Stimulated activated CD8-positive, alpha-beta memory T cell treated with anti-CD3 and anti-CD28 coated beads, Interleukin-2, amount 100 ng/mL, for 1 hour (primary cell): Measurements from ENCODE around the gene HERC3.
A peak's percentile ranks its signal among the peaks of the same experiment; 100 is the strongest.

Experiments
- DNase-seq, 2 donors: peaks; one replicate each; pipeline ENCODE4 v3.0.0-alpha.2; 2020; ENCODE audit warnings: low read depth in 2 of 2

HERC3 gene

GRCh38 chr4:88660446-88661294 lies 68.4 kb downstream of the HERC3 start:
- DNase-seq, result no peak

GRCh38 chr4:88661739-88662138 lies 69.5 kb downstream of the HERC3 start:
- DNase-seq, result no peak

GRCh38 chr4:88672987-88673386 lies 80.7 kb downstream of the HERC3 start:
- DNase-seq, result no peak

- no peak for DNase-seq
Measured at GRCh38 chr4:88673886-88674285, 81.6 kb downstream of the HERC3 start.

GRCh38 chr4:88674565-88674964 lies 82.3 kb downstream of the HERC3 start:
- no peak for DNase-seq

- DNase-seq, result no peak
Measured at GRCh38 chr4:88674979-88675378, 82.7 kb downstream of the HERC3 start.

- DNase-seq, result no peak
Measured at GRCh38 chr4:88675543-88675942, 83.3 kb downstream of the HERC3 start.

- no peak for DNase-seq
Measured at GRCh38 chr4:88681209-88681608, 88.9 kb downstream of the HERC3 start.

GRCh38 chr4:88690355-88690754 lies 98.1 kb downstream of the HERC3 start:
- no peak for DNase-seq

GRCh38 chr4:88693792-88694191 lies 101.5 kb downstream of the HERC3 start:
- DNase-seq, result no peak

GRCh38 chr4:88696630-88697029 lies 104.3 kb downstream of the HERC3 start:
- DNase-seq, result no peak

GRCh38 chr4:88697141-88697540 lies 104.9 kb downstream of the HERC3 start:
- no peak for DNase-seq

- peak; percentile 35 to 37 for DNase-seq
Measured at GRCh38 chr4:88697588-88698329, 105.5 kb downstream of the HERC3 start, which contains the start of gene NAP1L5. Gene NAP1L5 (minus strand): TSS chr4:88697829. CDS start chr4:88697754, 75 bp downstream.

GRCh38 chr4:88698519-88698918 lies 106.2 kb downstream of the HERC3 start:
- no peak for DNase-seq

GRCh38 chr4:88702782-88703181 lies 110.5 kb downstream of the HERC3 start:
- DNase-seq, result no peak

- no peak for DNase-seq
Measured at GRCh38 chr4:88705223-88705622, 112.9 kb downstream of the HERC3 start.

GRCh38 chr4:88705805-88706492 lies 113.7 kb downstream of the HERC3 start:
- DNase-seq, result no peak

GRCh38 chr4:88706574-88706973 lies 114.3 kb downstream of the HERC3 start:
- DNase-seq, result no peak

GRCh38 chr4:88709989-88710388 lies 117.7 kb downstream of the HERC3 start:
- DNase-seq, result no peak

- no peak for DNase-seq
Measured at GRCh38 chr4:88713782-88714181, 121.5 kb downstream of the HERC3 start.

GRCh38 chr4:88718098-88718497 lies 125.8 kb downstream of the HERC3 start:
- DNase-seq, result no peak

- no peak for DNase-seq
Measured at GRCh38 chr4:88719381-88719780, 127.1 kb downstream of the HERC3 start.
